Measurements from ENCODE around the gene ALDOB. TPM values are rescaled to one million over a fixed set of nuclear protein-coding genes. Genes with fewer than 3 reads are reported as not detected.

ALDOB gene
- total RNA-seq, 4 donors from 2014 or later: 1.1 to 43.3 (median 2.0) TPM

DNA sequence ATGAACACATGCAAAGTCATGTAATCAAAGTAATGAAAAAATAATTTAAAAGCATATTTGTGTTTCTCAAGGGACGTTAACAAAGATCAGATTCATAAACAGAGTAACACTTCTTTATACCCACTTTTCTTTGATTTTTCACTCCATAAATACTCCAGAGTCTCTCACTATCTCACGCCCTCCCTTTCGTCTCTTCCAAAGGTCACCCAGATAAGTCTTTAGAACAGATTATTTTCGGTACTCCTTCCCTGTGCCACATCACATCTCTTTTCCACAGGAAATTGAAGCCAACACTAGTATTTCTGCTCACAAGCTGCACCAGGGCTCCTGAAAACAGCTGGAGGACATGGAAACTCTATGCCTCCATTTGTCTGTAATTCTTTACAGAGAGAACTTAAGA is 15.4 kb upstream of the ALDOB start:
- Histone ChIP-seq H3K27ac (no peak overlapping the region), H3K4me1 (peaks cover 10% of the 10 kb centered on the region), H3K9me3 (no peaks in the 10 kb centered on the region), H3K36me3 (no peaks in the 10 kb centered on the region), H3K4me3 (no peak overlapping the region), H3K27me3 (no peaks in the 10 kb centered on the region)
- WGBS: 49% methylated on average over 4 of the region's 4 CpGs
- TF ChIP-seq EP300 (IDR thresholded peaks at IDR 0.05) (no peak), POLR2AphosphoS5 (IDR thresholded peaks at IDR 0.05) (no peak), POLR2A (IDR thresholded peaks at IDR 0.05) (no peak)
- TF ChIP-seq, protein P1, sequence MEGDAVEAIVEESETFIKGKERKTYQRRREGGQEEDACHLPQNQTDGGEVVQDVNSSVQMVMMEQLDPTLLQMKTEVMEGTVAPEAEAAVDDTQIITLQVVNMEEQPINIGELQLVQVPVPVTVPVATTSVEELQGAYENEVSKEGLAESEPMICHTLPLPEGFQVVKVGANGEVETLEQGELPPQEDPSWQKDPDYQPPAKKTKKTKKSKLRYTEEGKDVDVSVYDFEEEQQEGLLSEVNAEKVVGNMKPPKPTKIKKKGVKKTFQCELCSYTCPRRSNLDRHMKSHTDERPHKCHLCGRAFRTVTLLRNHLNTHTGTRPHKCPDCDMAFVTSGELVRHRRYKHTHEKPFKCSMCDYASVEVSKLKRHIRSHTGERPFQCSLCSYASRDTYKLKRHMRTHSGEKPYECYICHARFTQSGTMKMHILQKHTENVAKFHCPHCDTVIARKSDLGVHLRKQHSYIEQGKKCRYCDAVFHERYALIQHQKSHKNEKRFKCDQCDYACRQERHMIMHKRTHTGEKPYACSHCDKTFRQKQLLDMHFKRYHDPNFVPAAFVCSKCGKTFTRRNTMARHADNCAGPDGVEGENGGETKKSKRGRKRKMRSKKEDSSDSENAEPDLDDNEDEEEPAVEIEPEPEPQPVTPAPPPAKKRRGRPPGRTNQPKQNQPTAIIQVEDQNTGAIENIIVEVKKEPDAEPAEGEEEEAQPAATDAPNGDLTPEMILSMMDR (IDR thresholded peaks at IDR 0.05): no peak
- no peak for DNase-seq (ENCODE audit: low spot score in 2 of 2)

DNA sequence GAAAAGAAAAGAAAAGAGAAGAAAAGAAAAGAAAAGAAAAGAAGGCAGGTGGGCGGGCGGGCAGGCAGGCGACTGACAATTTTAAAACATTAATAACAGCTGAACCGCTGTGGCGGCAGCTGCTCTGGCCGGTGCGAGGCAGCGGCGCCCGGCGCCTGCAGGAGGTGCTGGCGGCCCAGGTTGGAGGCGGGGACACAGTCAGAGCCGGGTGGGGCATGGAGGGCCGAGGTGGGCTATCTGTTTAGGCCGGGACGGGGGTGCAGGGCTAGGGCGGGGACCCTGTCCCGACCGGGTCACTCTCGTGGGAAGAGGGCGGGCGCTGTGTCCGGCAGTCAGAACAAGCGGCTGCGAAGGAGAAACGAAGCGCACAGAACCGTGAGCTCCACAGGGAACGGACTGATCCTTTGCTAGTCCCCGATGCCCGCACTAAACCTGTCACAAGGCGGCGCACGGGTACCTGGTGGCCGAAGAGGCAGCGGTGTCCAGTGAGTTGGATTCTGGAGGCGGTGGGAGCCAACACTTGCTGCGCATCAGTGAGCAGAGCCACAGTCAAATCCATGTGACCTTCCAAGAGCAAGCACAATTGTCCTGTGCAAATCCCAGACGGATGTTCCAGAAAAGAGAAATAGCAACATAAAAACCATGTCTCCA is 13.6 kb upstream of the ALDOB start:
- Histone ChIP-seq H3K27me3 (no peaks in the 10 kb centered on the region), H3K27ac (no peak overlapping the region), H3K4me1 (peaks cover 10% of the 10 kb centered on the region), H3K36me3 (no peaks in the 10 kb centered on the region), H3K9me3 (no peaks in the 10 kb centered on the region), H3K4me3 (peak overlapping the region; percentile 54)
- TF ChIP-seq POLR2A (IDR thresholded peaks at IDR 0.05): no peak
- TF ChIP-seq, protein P1 (IDR thresholded peaks at IDR 0.05): peak in 1 of 2 donors; percentile 46
- under 1% methylated on average over 34 of the region's 40 CpGs for WGBS
- peak; percentile 68 to 82 for DNase-seq (ENCODE audit: low spot score in 2 of 2)

DNA sequence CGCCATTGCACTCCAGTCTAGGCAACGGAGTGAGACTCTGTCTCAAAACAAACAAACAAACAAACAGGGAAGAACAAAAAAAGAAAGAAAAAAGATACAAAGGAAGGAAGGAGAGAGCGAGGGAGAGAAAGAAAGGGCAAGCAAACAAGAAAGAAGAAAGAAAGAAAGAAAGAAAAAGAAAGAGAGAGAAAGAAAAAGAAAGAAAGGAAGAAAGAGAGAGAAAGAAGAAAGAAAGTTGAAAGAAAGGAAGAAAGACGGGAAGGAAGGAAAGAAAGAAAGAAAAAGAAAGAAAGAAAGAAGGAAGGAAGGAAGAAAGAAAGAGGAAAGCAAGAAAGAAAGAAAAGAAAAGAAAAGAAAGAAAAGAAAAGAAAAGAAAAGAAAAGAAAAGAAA is 13.1 kb upstream of the ALDOB start:
- Histone ChIP-seq H3K4me1 (peaks cover 10% of the 10 kb centered on the region), H3K9me3 (no peaks in the 10 kb centered on the region), H3K4me3 (peak overlapping the region; percentile 54), H3K27me3 (no peaks in the 10 kb centered on the region), H3K36me3 (no peaks in the 10 kb centered on the region), H3K27ac (no peak overlapping the region)
- no peak for DNase-seq (ENCODE audit: low spot score in 2 of 2)
- TF ChIP-seq, protein P1 (IDR thresholded peaks at IDR 0.05): no peak
- TF ChIP-seq POLR2A (IDR thresholded peaks at IDR 0.05) (no peak), EP300 (IDR thresholded peaks at IDR 0.05) (no peak), POLR2AphosphoS5 (IDR thresholded peaks at IDR 0.05) (no peak)
- WGBS: 52% methylated on average over 4 of the region's 4 CpGs

DNA sequence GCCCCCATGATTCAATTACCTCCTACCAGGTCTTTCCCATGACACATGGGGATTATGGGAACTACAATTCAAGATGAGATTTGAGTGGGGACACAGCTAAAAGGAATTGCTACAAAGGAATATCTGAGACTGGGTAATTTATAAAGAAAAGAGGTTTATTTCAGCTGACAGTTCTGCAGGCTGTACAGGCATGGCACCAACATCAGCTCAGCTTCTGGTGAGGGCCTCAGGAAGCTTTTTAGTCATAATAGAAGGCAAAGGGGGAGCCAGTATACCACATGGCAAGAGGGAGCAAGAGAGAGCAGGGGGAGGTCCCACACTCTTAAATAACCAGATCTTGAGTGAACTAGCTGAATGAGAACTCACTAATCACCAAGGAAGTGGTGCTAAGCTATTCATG is 11.2 kb upstream of the ALDOB start:
- H3K4me3 ChIP-seq: no peak overlapping the region
- H3K27ac ChIP-seq: no peak overlapping the region
- H3K36me3 ChIP-seq: no peaks in the 10 kb centered on the region
- no peaks in the 10 kb centered on the region for H3K9me3 ChIP-seq
- TF ChIP-seq POLR2A (IDR thresholded peaks at IDR 0.05) (no peak), POLR2AphosphoS5 (IDR thresholded peaks at IDR 0.05) (no peak), EP300 (IDR thresholded peaks at IDR 0.05) (no peak)
- TF ChIP-seq, protein P1 (IDR thresholded peaks at IDR 0.05): no peak
- no peaks in the 10 kb centered on the region for H3K27me3 ChIP-seq
- H3K4me1 ChIP-seq: peaks cover 10% of the 10 kb centered on the region
- no peak for DNase-seq (ENCODE audit: low spot score in 2 of 2)

DNA sequence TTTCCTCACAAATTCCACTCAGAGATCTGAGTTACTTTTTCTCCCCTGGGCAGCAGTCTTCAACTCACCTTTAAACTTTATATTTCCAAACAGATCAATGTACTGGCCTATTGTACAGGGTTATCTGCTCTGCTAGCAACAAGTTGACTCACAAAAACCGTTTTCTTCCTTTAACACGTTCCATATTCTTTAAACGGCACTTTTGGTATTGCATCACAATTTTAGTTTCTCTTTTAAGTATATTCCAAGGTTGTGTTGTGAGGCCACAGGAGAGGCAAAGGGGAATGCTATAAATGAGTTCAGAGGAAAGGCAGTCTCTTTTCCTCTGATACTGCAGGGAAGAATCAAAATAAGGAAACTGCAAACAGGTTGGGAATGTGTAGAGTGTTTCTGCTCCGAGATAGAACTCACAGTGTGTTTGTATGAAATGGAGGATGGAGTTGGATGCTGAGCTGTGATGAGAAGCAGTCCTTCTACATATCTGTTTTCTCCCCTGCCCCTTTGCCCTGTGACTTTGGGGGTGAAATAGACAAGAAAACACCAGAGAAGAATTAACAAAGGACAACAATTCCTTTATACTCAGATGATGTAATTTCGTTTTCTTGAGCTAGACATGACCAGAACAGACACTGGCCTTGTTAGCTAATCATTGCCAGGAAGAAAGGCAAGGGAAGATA is 9.9 kb upstream of the ALDOB start:
- no peak overlapping the region for H3K27ac ChIP-seq
- no peak overlapping the region for H3K4me3 ChIP-seq
- no peaks in the 10 kb centered on the region for H3K27me3 ChIP-seq
- TF ChIP-seq EP300 (IDR thresholded peaks at IDR 0.05): no peak
- no peak for DNase-seq (ENCODE audit: low spot score in 2 of 2)
- H3K4me1 ChIP-seq: peaks cover 10% of the 10 kb centered on the region
- 56% methylated on average over 5 of the region's 5 CpGs for WGBS
- H3K9me3 ChIP-seq: no peaks in the 10 kb centered on the region
- no peaks in the 10 kb centered on the region for H3K36me3 ChIP-seq
